Uterus (tissue), 2 donors: ENCODE measurements around the gene ZNF423.

Experiments
- CTCF ChIP-seq, 4 experiments: fragments of 200-600 bp in 2 of 4; fragments of 450-650 bp in 2 of 4; sonication (generic) in 2 of 4; IDR thresholded peaks; one replicate each; pipeline ENCODE4 v1.5.1; 2016 to 2019; ENCODE audit warnings: antibody characterized with exemption in 4 of 4, mild to moderate bottlenecking in 2 of 4, moderate library complexity in 1 of 4
- POLR2A ChIP-seq, 2 donors: fragments of 450-650 bp; IDR thresholded peaks; one replicate each; pipeline ENCODE4 v1.6.1; 2016; ENCODE audit warnings: antibody characterized with exemption in 2 of 2, mild to moderate bottlenecking in 1 of 2, moderate library complexity in 1 of 2

DNA sequence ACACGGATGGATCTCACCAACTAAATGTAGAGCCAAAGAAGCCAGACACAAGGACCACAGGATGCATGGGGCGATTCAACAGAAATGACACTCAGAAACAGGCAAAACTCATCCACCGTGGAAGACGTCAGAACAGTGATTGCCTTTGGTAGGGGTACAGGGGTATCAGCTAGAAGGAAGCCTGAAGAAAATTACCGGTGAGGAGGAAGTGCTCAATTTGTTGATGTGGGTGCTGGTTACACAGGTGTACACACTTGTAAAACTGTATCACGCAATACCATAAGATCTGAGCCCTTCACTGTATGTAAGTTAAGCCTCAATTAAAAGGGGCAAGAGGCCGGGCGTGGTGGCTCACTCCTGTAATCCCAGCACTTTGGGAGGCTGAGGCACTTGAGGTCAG lies 256.2 kb downstream of the ZNF423 start:
- TF ChIP-seq POLR2A (IDR thresholded peaks at IDR 0.05), result no peak
- TF ChIP-seq CTCF (IDR thresholded peaks at IDR 0.05), result no peak
